Astrocyte (in vitro differentiated cells and primary cell): ENCODE measurements around the gene TBCEL. TPM values are rescaled to one million over a fixed set of nuclear protein-coding genes. Genes with fewer than 3 reads are reported as not detected.

Experiments
- DNase-seq: peaks from one replicate; pipeline ENCODE4 v3.0.0-alpha.2; 2010; ENCODE audit warnings: low read depth
- FAIRE-seq: peaks from 2 replicates; lab custom pipeline; 2011; peaks lifted over from hg19 to GRCh38; lab: Jason Lieb, UNC
- H2AFZ ChIP-seq: 2 replicates; pipeline ENCODE4 v1.6.0; 2012; ENCODE audit warnings: low read depth, low read length, inconsistent platforms
- H3K27ac ChIP-seq: 2 replicates; pipeline ENCODE4 v1.5.1; 2011; ENCODE audit warnings: low read depth, low read length, inconsistent platforms
- H3K27me3 ChIP-seq: 2 replicates; pipeline ENCODE4 v1.6.0; 2011; ENCODE audit warnings: low read length, inconsistent platforms; ENCODE audit not compliant: insufficient read depth
- H3K36me3 ChIP-seq: 2 replicates; pipeline ENCODE4 v1.5.1; 2011; ENCODE audit warnings: low read length, inconsistent platforms; ENCODE audit not compliant: insufficient read depth
- H3K4me1 ChIP-seq: 2 replicates; pipeline ENCODE4 v1.5.1; 2011; ENCODE audit warnings: low read length, inconsistent platforms; ENCODE audit not compliant: insufficient read depth
- H3K4me2 ChIP-seq: 2 replicates; pipeline ENCODE4 v1.6.0; 2012; ENCODE audit warnings: low read length, inconsistent platforms
- H3K4me3 ChIP-seq: 2 replicates; pipeline ENCODE4 v1.5.1; 2011; ENCODE audit warnings: low read depth, mild to moderate bottlenecking, low read length, inconsistent platforms; ENCODE audit not compliant: insufficient read depth
- H3K79me2 ChIP-seq: 2 replicates; pipeline ENCODE4 v1.6.0; 2012; ENCODE audit warnings: mild to moderate bottlenecking, low read length, inconsistent platforms; ENCODE audit not compliant: insufficient read depth
- H3K9ac ChIP-seq: 2 replicates; pipeline ENCODE4 v1.6.0; 2012; ENCODE audit warnings: mild to moderate bottlenecking, low read length, inconsistent platforms
- H3K9me3 ChIP-seq: 2 replicates; pipeline ENCODE4 v1.5.1; 2012; ENCODE audit warnings: low read depth, mild to moderate bottlenecking, low read length, inconsistent platforms; ENCODE audit not compliant: insufficient read depth
- H4K20me1 ChIP-seq: 2 replicates; pipeline ENCODE4 v1.6.0; 2012; ENCODE audit warnings: low read length, inconsistent platforms; ENCODE audit not compliant: insufficient read depth
- H3K27ac Mint-ChIP-seq: one replicate; pipeline ENCODE4 v1.8.0; 2021; ENCODE audit warnings: mild to moderate bottlenecking, mixed read lengths; ENCODE audit not compliant: unreplicated experiment
- H3K27me3 Mint-ChIP-seq: one replicate; pipeline ENCODE4 v1.8.0; 2021; ENCODE audit warnings: low read depth, mixed read lengths; ENCODE audit not compliant: unreplicated experiment
- H3K36me3 Mint-ChIP-seq: one replicate; pipeline ENCODE4 v1.8.0; 2021; ENCODE audit warnings: low read depth, mixed read lengths; ENCODE audit not compliant: unreplicated experiment
- H3K4me1 Mint-ChIP-seq: one replicate; pipeline ENCODE4 v1.8.0; 2021; ENCODE audit warnings: low read depth, mixed read lengths; ENCODE audit not compliant: unreplicated experiment
- H3K4me3 Mint-ChIP-seq: one replicate; pipeline ENCODE4 v1.8.0; 2021; ENCODE audit warnings: mild to moderate bottlenecking, moderate library complexity, mixed read lengths; ENCODE audit not compliant: unreplicated experiment
- H3K9me3 Mint-ChIP-seq: one replicate; pipeline ENCODE4 v1.8.0; 2021; ENCODE audit warnings: mild to moderate bottlenecking, mixed read lengths; ENCODE audit not compliant: unreplicated experiment
- CTCF ChIP-seq: IDR thresholded peaks from 2 replicates; pipeline ENCODE4 v1.5.1; 2011; ENCODE audit warnings: low read depth, mild to moderate bottlenecking, inconsistent platforms, low read length, moderate library complexity; ENCODE audit not compliant: insufficient read depth
- EZH2 ChIP-seq: IDR thresholded peaks from 2 replicates; pipeline ENCODE4 v1.6.1; 2012; ENCODE audit warnings: mild to moderate bottlenecking, low read length, inconsistent platforms; ENCODE audit not compliant: insufficient read depth
- total RNA-seq: library from RNA; stranded (reverse); gene quantifications from 2 replicates; pipeline ENCODE4 v1.2.1, GENCODE V29; 2021

Gene TBCEL
- total RNA-seq, 1 donor from 2014 or later: 25.9 TPM

GRCh38 chr11:121042296-121042695 lies 18.4 kb downstream of the TBCEL start:
- Mint-ChIP-seq H3K27ac (no peak overlapping the region), H3K4me1 (peaks cover 9% of the 10 kb centered on the region), H3K36me3 (peaks cover 8% of the 10 kb centered on the region), H3K27me3 (no peaks in the 10 kb centered on the region), H3K9me3 (no peaks in the 10 kb centered on the region), H3K4me3 (no peak overlapping the region)
- H3K4me2 ChIP-seq: no peak overlapping the region
- no peak overlapping the region for H2AFZ ChIP-seq
- H4K20me1 ChIP-seq: peaks cover 55% of the 10 kb centered on the region
- no peak overlapping the region for H3K4me3 ChIP-seq
- no peaks in the 10 kb centered on the region for H3K4me1 ChIP-seq
- no peak for DNase-seq
- H3K79me2 ChIP-seq: peaks cover 32% of the 10 kb centered on the region
- TF ChIP-seq CTCF (no peak), EZH2 (no peak)
- H3K9me3 ChIP-seq: no peaks in the 10 kb centered on the region
- no peak overlapping the region for H3K9ac ChIP-seq
- H3K27ac ChIP-seq: no peak overlapping the region
- H3K27me3 ChIP-seq: no peaks in the 10 kb centered on the region
- FAIRE-seq: no peak
- no peaks in the 10 kb centered on the region for H3K36me3 ChIP-seq

GRCh38 chr11:121047926-121048325 lies 24.0 kb downstream of the TBCEL start:
- H3K4me1 Mint-ChIP-seq: peaks cover 6% of the 10 kb centered on the region
- no peaks in the 10 kb centered on the region for H3K27me3 ChIP-seq
- no peak for FAIRE-seq

More at GRCh38 chr11:121047926-121048325, 24.0 kb downstream of the TBCEL start:
- DNase-seq: no peak
- no peak overlapping the region for H3K27ac ChIP-seq
- H3K9me3 ChIP-seq: no peaks in the 10 kb centered on the region
- no peak overlapping the region for H3K4me2 ChIP-seq
- no peak overlapping the region for H3K4me3 ChIP-seq
- no peak for TF ChIP-seq EZH2
- TF ChIP-seq CTCF: no peak
- Mint-ChIP-seq H3K36me3 (peaks cover 10% of the 10 kb centered on the region), H3K9me3 (no peaks in the 10 kb centered on the region), H3K27me3 (no peaks in the 10 kb centered on the region), H3K27ac (no peak overlapping the region), H3K4me3 (no peak overlapping the region)
- no peak overlapping the region for H2AFZ ChIP-seq
- H3K4me1 ChIP-seq: no peaks in the 10 kb centered on the region
- H3K36me3 ChIP-seq: no peaks in the 10 kb centered on the region
- no peak overlapping the region for H3K9ac ChIP-seq
- peaks cover 13% of the 10 kb centered on the region for H3K79me2 ChIP-seq
- H4K20me1 ChIP-seq: peaks cover 13% of the 10 kb centered on the region
